MM.1S (cell line): ENCODE data around the gene PPP1R8.

Experiments
- DNase-seq: peaks from one replicate; pipeline ENCODE4 v3.0.0-alpha.2; 2015
- H2AFZ ChIP-seq: fragments of 300-600 bp; sonication (generic); 2 replicates; pipeline ENCODE4 v1.6.0; 2016; ENCODE audit warnings: antibody characterized with exemption, low read length
- H3F3A ChIP-seq: fragments of 300-600 bp; sonication (generic); 2 replicates; pipeline ENCODE4 v1.6.1; 2016; ENCODE audit warnings: mild to moderate bottlenecking, antibody characterized with exemption, low read length, moderate library complexity, mixed read lengths; ENCODE audit not compliant: insufficient read depth
- H3K27ac ChIP-seq: fragments of 300-600 bp; sonication (generic); 2 replicates; pipeline ENCODE4 v1.5.1; 2016; ENCODE audit warnings: mild to moderate bottlenecking, low read length
- H3K27me3 ChIP-seq: fragments of 300-600 bp; sonication (generic); replicated peaks from 2 replicates; pipeline ENCODE4 v1.6.0; 2016; ENCODE audit warnings: low read length; ENCODE audit not compliant: insufficient read depth
- H3K36me3 ChIP-seq: fragments of 300-600 bp; sonication (generic); replicated peaks from 2 replicates; pipeline ENCODE4 v1.6.1; 2016; ENCODE audit warnings: mild to moderate bottlenecking, low read length, mixed read lengths; ENCODE audit not compliant: insufficient read depth
- H3K4me1 ChIP-seq: fragments of 300-600 bp; sonication (generic); 2 replicates; pipeline ENCODE4 v1.6.1; 2016; ENCODE audit warnings: low read length, mixed read lengths
- H3K4me2 ChIP-seq: fragments of 300-600 bp; sonication (generic); 2 replicates; pipeline ENCODE4 v1.6.0; 2016; ENCODE audit warnings: low read depth, low read length
- H3K4me3 ChIP-seq: fragments of 300-600 bp; sonication (generic); 2 replicates; pipeline ENCODE4 v1.5.1; 2016; ENCODE audit warnings: low read length, mixed read lengths
- H3K79me2 ChIP-seq: fragments of 300-600 bp; sonication (generic); 2 replicates; pipeline ENCODE4 v1.6.1; 2016; ENCODE audit warnings: mixed run types, low read length, mixed read lengths
- H3K9ac ChIP-seq: fragments of 300-600 bp; sonication (generic); 2 replicates; pipeline ENCODE4 v1.6.1; 2016; ENCODE audit warnings: low read length, mixed read lengths
- H3K9me2 ChIP-seq: fragments of 300-600 bp; sonication (generic); replicated peaks from 2 replicates; pipeline ENCODE4 v1.6.1; 2016; ENCODE audit warnings: mild to moderate bottlenecking, low read length, mixed read lengths; ENCODE audit not compliant: insufficient read depth
- H3K9me3 ChIP-seq: fragments of 300-600 bp; sonication (generic); replicated peaks from 2 replicates; pipeline ENCODE4 v1.6.1; 2016; ENCODE audit warnings: mild to moderate bottlenecking, low read length, mixed read lengths; ENCODE audit not compliant: insufficient read depth
- H4K20me1 ChIP-seq: fragments of 300-600 bp; sonication (generic); 2 replicates; pipeline ENCODE4 v1.6.1; 2016; ENCODE audit warnings: mild to moderate bottlenecking, low read length, moderate library complexity, mixed read lengths; ENCODE audit not compliant: insufficient read depth
- EZH2 ChIP-seq: fragments of 300-600 bp; sonication (generic); optimal IDR thresholded peaks from 2 replicates; pipeline ENCODE3; 2017; ENCODE audit warnings: low read depth, mild to moderate bottlenecking, antibody characterized with exemption, low read length, mixed read lengths
- EZH2phosphoT487 ChIP-seq: fragments of 300-600 bp; sonication (generic); IDR thresholded peaks from 2 replicates; pipeline ENCODE4 v1.6.1; 2018; ENCODE audit warnings: antibody characterized with exemption, low read length
- TF ChIP-seq, protein P1 (sequence below): fragments of 300-600 bp; sonication (generic); IDR thresholded peaks from 2 replicates; pipeline ENCODE4 v1.5.1; 2016; ENCODE audit warnings: antibody characterized with exemption, low read length, mixed read lengths

The PPP1R8 gene

DNA sequence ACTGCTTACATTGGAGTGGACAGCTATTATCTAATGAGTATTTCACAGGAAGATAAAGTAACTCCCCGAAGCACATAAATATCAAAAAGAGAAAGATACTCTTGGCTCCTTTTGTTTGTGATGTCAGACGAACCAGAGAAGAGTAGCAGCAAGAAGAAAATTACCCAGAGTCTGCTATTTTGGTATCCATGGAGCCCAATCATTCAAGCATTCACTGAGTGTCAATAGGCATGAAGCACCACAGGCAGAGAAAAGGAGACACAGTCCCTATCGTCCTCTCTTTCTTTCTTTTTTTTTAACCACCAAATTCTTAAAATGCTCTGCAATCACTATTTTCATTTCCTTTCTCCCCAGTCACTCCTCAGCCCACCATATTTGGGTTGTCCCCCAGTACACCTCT lies 63.9 kb downstream of the PPP1R8 start:
- peaks cover 4% of the 10 kb centered on the region; the same call in 1 of the 2 replicates for H3F3A ChIP-seq
- 0 out of 2 replicates have a peak, but pooled peaks cover 3% of the 10 kb centered on the region for H3K79me2 ChIP-seq
- peaks cover 15% of the 10 kb centered on the region for H3K36me3 ChIP-seq

More for the DNA sequence above, 63.9 kb downstream of the PPP1R8 start:
- Histone ChIP-seq H3K27me3 (no peaks in the 10 kb centered on the region), H3K9me2 (no peaks in the 10 kb centered on the region), H3K4me1 (0 out of 2 replicates have a peak, but pooled peaks cover 6% of the 10 kb centered on the region), H3K9ac (no peak overlapping the region), H3K4me2 (no peak overlapping the region), H3K4me3 (no peak overlapping the region), H3K9me3 (no peaks in the 10 kb centered on the region), H4K20me1 (no peaks in the 10 kb centered on the region), H3K27ac (no peak overlapping the region), H2AFZ (no peak overlapping the region)
- DNase-seq = no peak
- TF ChIP-seq, protein P1, sequence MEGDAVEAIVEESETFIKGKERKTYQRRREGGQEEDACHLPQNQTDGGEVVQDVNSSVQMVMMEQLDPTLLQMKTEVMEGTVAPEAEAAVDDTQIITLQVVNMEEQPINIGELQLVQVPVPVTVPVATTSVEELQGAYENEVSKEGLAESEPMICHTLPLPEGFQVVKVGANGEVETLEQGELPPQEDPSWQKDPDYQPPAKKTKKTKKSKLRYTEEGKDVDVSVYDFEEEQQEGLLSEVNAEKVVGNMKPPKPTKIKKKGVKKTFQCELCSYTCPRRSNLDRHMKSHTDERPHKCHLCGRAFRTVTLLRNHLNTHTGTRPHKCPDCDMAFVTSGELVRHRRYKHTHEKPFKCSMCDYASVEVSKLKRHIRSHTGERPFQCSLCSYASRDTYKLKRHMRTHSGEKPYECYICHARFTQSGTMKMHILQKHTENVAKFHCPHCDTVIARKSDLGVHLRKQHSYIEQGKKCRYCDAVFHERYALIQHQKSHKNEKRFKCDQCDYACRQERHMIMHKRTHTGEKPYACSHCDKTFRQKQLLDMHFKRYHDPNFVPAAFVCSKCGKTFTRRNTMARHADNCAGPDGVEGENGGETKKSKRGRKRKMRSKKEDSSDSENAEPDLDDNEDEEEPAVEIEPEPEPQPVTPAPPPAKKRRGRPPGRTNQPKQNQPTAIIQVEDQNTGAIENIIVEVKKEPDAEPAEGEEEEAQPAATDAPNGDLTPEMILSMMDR = no peak
- TF ChIP-seq EZH2 (no peak), EZH2phosphoT487 (no peak)
